ENCODE data around the gene ITPRID2. TPM values are rescaled to one million over a fixed set of nuclear protein-coding genes. Genes with fewer than 3 reads are reported as not detected.
"Not testable (repeated sequence)": the region's sequence is repeated elsewhere in the genome, so short reads cannot be mapped to it uniquely, and the experiment has no call there.

The ITPRID2 gene
- total and polyA plus RNA-seq, 4 donors: 59.5 to 167 (median 112) TPM

GRCh38 chr2:181955010-181955409 lies 63.5 kb downstream of the ITPRID2 start:
- Histone ChIP-seq H3K4me3 (no peak overlapping the region), H3K9me3 (ENCODE audit: control insufficient read depth in 4 of 4, insufficient read depth in 3 of 4, low read length in 3 of 4) (no peaks in the 10 kb centered on the region), H3K27ac (ENCODE audit: low read depth in 1 of 2, low read length in 1 of 2) (no peak overlapping the region), H3K4me1 (ENCODE audit: control insufficient read depth in 5 of 5, insufficient read depth in 5 of 5, low read length in 5 of 5) (peaks cover 0 to 5% (median 0%) of the 10 kb centered on the region in 5 donors), H3K27me3 (ENCODE audit: control insufficient read depth in 3 of 3, insufficient read depth in 3 of 3, low read length in 2 of 3) (no peaks in the 10 kb centered on the region), H3K36me3 (ENCODE audit: control insufficient read depth in 4 of 4, insufficient read depth in 4 of 4, low read length in 4 of 4) (no peaks in the 10 kb centered on the region), H3K9ac (ENCODE audit: insufficient read depth in 1 of 2, low read length in 2 of 2) (no peak overlapping the region)
- no peak for DNase-seq
- TF ChIP-seq CTCF (IDR thresholded peaks at IDR 0.05; ENCODE audit: control extremely low read depth, extremely low read depth): no peak
- WGBS, 2 donors: 52 to 64% methylated on average over 1 of the region's 1 CpG
- no peak for ATAC-seq (ENCODE audit: insufficient read depth, low FRiP score)

GRCh38 chr2:181955866-181956265 lies 64.3 kb downstream of the ITPRID2 start:
- not testable (repeated sequence) for H3K9ac ChIP-seq (ENCODE audit: insufficient read depth in 1 of 2, low read length in 2 of 2); H3K4me1 ChIP-seq (ENCODE audit: control insufficient read depth in 5 of 5, insufficient read depth in 5 of 5, low read length in 5 of 5); ATAC-seq (ENCODE audit: insufficient read depth, low FRiP score); H3K9me3 ChIP-seq (ENCODE audit: control insufficient read depth in 4 of 4, insufficient read depth in 3 of 4, low read length in 3 of 4); DNase-seq; H3K27me3 ChIP-seq (ENCODE audit: control insufficient read depth in 3 of 3, insufficient read depth in 3 of 3, low read length in 2 of 3); H3K36me3 ChIP-seq (ENCODE audit: control insufficient read depth in 4 of 4, insufficient read depth in 4 of 4, low read length in 4 of 4); H3K4me3 ChIP-seq; H3K27ac ChIP-seq (ENCODE audit: low read depth in 1 of 2, low read length in 1 of 2)
- 92 to 94% methylated on average over 3 of the region's 3 CpGs for WGBS, 2 donors

- Histone ChIP-seq H3K27ac (ENCODE audit: low read depth in 1 of 2, low read length in 1 of 2) (no peak overlapping the region), H3K9me3 (ENCODE audit: control insufficient read depth in 4 of 4, insufficient read depth in 3 of 4, low read length in 3 of 4) (peaks cover 0 to 2% (median 0%) of the 10 kb centered on the region in 4 donors), H3K27me3 (ENCODE audit: control insufficient read depth in 3 of 3, insufficient read depth in 3 of 3, low read length in 2 of 3) (no peaks in the 10 kb centered on the region), H3K4me1 (ENCODE audit: control insufficient read depth in 5 of 5, insufficient read depth in 5 of 5, low read length in 5 of 5) (peaks cover 0 to 5% (median 0%) of the 10 kb centered on the region in 5 donors), H3K4me3 (no peak overlapping the region), H3K9ac (ENCODE audit: insufficient read depth in 1 of 2, low read length in 2 of 2) (no peak overlapping the region), H3K36me3 (ENCODE audit: control insufficient read depth in 4 of 4, insufficient read depth in 4 of 4, low read length in 4 of 4) (no peaks in the 10 kb centered on the region)
- ATAC-seq (ENCODE audit: insufficient read depth, low FRiP score): no peak
- no peak for DNase-seq
- WGBS, 2 donors: 66 to 90% methylated on average over 4 of the region's 4 CpGs
- no peak for TF ChIP-seq CTCF (IDR thresholded peaks at IDR 0.05; ENCODE audit: control extremely low read depth, extremely low read depth)
Observed at GRCh38 chr2:181957668-181958067, 66.1 kb downstream of the ITPRID2 start.

GRCh38 chr2:181958726-181959125 lies 67.2 kb downstream of the ITPRID2 start:
- ATAC-seq (ENCODE audit: insufficient read depth, low FRiP score) (no peak), DNase-seq (no peak)
- no peak for TF ChIP-seq CTCF (IDR thresholded peaks at IDR 0.05; ENCODE audit: control extremely low read depth, extremely low read depth)
- H3K4me3 ChIP-seq: no peak overlapping the region
- H3K27ac ChIP-seq (ENCODE audit: low read depth in 1 of 2, low read length in 1 of 2): no peak overlapping the region
- no peaks in the 10 kb centered on the region for H3K27me3 ChIP-seq (ENCODE audit: control insufficient read depth in 3 of 3, insufficient read depth in 3 of 3, low read length in 2 of 3)
- WGBS, 2 donors: 92 to 100% methylated on average over 1 of the region's 1 CpG
- H3K9me3 ChIP-seq (ENCODE audit: control insufficient read depth in 4 of 4, insufficient read depth in 3 of 4, low read length in 3 of 4): peaks cover 0 to 2% (median 0%) of the 10 kb centered on the region in 4 donors
- no peak overlapping the region for H3K9ac ChIP-seq (ENCODE audit: insufficient read depth in 1 of 2, low read length in 2 of 2)
- H3K4me1 ChIP-seq (ENCODE audit: control insufficient read depth in 5 of 5, insufficient read depth in 5 of 5, low read length in 5 of 5): peaks cover 0 to 5% (median 0%) of the 10 kb centered on the region in 5 donors
- no peaks in the 10 kb centered on the region for H3K36me3 ChIP-seq (ENCODE audit: control insufficient read depth in 4 of 4, insufficient read depth in 4 of 4, low read length in 4 of 4)

All from lung (tissue), 12 donors.